NCI-H526 treated with DMSO at 0.1 percent for 48 hours (cell line): ENCODE results near the gene H3-3A.

Experiments used
- DNase-seq: peaks from one replicate; lab custom pipeline; 2025; lab: John Stamatoyannopoulos, UW

The H3-3A gene

GRCh38 chr1:226111098-226111882 is 48.8 kb downstream of the H3-3A start:
- DNase-seq, result no peak

- DNase-seq, result no peak
Measured at GRCh38 chr1:226111883-226112261, 49.4 kb downstream of the H3-3A start.

- DNase-seq, result no peak
Measured at GRCh38 chr1:226112626-226113025, 50.1 kb downstream of the H3-3A start.

- no peak for DNase-seq
Measured at GRCh38 chr1:226116673-226117072, 54.2 kb downstream of the H3-3A start.

GRCh38 chr1:226117330-226117729 is 54.8 kb downstream of the H3-3A start:
- DNase-seq, result no peak

GRCh38 chr1:226118357-226118756 is 55.8 kb downstream of the H3-3A start:
- no peak for DNase-seq

- DNase-seq, result no peak
Measured at GRCh38 chr1:226119169-226119568, 56.7 kb downstream of the H3-3A start.

- no peak for DNase-seq
Measured at GRCh38 chr1:226120398-226120797, 57.9 kb downstream of the H3-3A start.

GRCh38 chr1:226121049-226121586 is 58.6 kb downstream of the H3-3A start:
- no peak for DNase-seq
